BLaER1 treated with 17β-estradiol and CSF1 and Interleukin-3, amounts not matched to agents 10 nM and 100 nM (cell line): ENCODE results near the gene LCK.

ENCODE experiments used
- H3K27ac ChIP-seq, 11 experiments: shearing (Covaris generic); formaldehyde crosslinking; 2 replicates each; pipeline ENCODE4 v1.8.1; 2022
- H3K27me3 ChIP-seq, 11 experiments: shearing (Covaris generic); formaldehyde crosslinking; 2 replicates each; pipeline ENCODE4 v1.8.1; 2022
- H3K36me3 ChIP-seq, 11 experiments: shearing (Covaris generic); formaldehyde crosslinking; 2 replicates each; pipeline ENCODE4 v1.8.1; 2022
- H3K4me1 ChIP-seq, 10 experiments: shearing (Covaris generic); formaldehyde crosslinking; 2 replicates each; pipeline ENCODE4 v1.8.1; 2022
- H3K4me2 ChIP-seq, 11 experiments: shearing (Covaris generic); formaldehyde crosslinking; 2 replicates each; pipeline ENCODE4 v1.8.1; 2022
- H3K4me3 ChIP-seq, 10 experiments: shearing (Covaris generic); formaldehyde crosslinking; 2 replicates each; pipeline ENCODE4 v1.8.1; 2022
- H3K9ac ChIP-seq, 11 experiments: shearing (Covaris generic); formaldehyde crosslinking; 2 replicates each; pipeline ENCODE4 v1.8.1; 2022
- H3K9me3 ChIP-seq, 11 experiments: shearing (Covaris generic); formaldehyde crosslinking; replicated peaks in 1 of 11; 2 replicates each; pipeline ENCODE4 v1.8.1; 2022
- H4K20me1 ChIP-seq, 11 experiments: shearing (Covaris generic); formaldehyde crosslinking; 2 replicates each; pipeline ENCODE4 v1.8.1; 2022
- Cebpa-rat ChIP-seq, 11 experiments: shearing (Covaris generic); IDR thresholded peaks; 2 replicates each; pipeline ENCODE4 v1.8.1; 2022

Gene LCK

DNA sequence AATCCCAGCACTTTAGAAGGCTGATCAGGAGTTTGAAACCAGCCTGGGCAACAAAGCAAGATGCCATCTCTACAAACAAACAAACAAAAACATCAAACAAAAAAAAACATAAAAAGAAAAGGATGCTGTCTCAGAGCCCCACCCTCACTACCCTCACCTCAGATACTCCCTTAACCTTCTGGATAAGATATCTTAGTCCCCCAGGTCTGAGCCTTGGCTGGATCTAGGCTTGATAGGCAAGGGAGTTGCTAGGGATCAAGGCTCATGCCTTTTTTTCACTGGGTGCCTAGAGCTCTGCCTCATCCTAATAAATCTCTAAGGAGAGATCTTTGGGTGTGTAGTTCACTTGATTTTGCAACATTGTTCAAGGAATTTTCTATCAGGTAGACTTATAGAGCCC lies 48.3 kb downstream of the LCK start:
- H3K4me3 ChIP-seq, result no peak overlapping the region
- H3K27me3 ChIP-seq, result no peaks in the 10 kb centered on the region
- H4K20me1 ChIP-seq, result peaks cover 0 to 92% (median 60%) of the 10 kb centered on the region in 11 experiments; a peak in 18 of 22 replicates
- H3K36me3 ChIP-seq, result peaks cover 61 to 97% (median 88%) of the 10 kb centered on the region in 11 experiments
- TF ChIP-seq Cebpa-rat (IDR thresholded peaks at IDR 0.05), result no peak
- H3K9me3 ChIP-seq, result peaks cover under 1 to 15% (median 9%) of the 10 kb centered on the region in 11 experiments; a peak in 21 of 22 replicates
- peaks cover 20 to 30% (median 24%) of the 10 kb centered on the region in 10 experiments for H3K4me1 ChIP-seq
- H3K27ac ChIP-seq, result no peak overlapping the region
- no peak overlapping the region for H3K9ac ChIP-seq
- no peak overlapping the region for H3K4me2 ChIP-seq

DNA sequence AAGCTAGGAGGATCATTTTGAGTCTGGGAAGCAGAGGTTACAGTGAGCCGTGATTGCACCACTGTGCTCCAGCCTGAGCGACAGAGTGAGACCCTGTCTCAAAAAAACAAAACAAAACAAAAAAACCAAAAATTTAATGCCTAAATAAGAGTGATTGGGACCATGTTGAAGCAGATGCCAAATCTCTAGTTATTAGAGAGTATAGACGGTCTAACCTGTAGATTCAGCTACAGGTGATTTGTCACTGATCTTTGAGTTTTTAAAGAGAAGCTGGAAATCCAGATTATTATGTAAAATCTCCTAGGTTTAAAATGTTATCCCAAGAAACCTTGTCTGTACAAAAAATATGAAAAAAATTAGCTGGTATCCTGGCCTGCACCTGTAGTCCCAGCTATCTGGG lies 52.3 kb downstream of the LCK start:
- Histone ChIP-seq H3K36me3 (peaks cover 69 to 99% (median 88%) of the 10 kb centered on the region in 11 experiments), H3K27me3 (no peaks in the 10 kb centered on the region), H3K9me3 (peaks cover 14 to 29% (median 22%) of the 10 kb centered on the region in 11 experiments), H3K27ac (no peak overlapping the region), H3K4me3 (no peak overlapping the region), H3K9ac (no peak overlapping the region), H3K4me2 (no peak overlapping the region), H3K4me1 (peaks cover 0 to 19% (median 8%) of the 10 kb centered on the region in 10 experiments; a peak in 11 of 20 replicates), H4K20me1 (peaks cover 0 to 92% (median 53%) of the 10 kb centered on the region in 11 experiments; a peak in 17 of 22 replicates)
- TF ChIP-seq Cebpa-rat (IDR thresholded peaks at IDR 0.05), result no peak

DNA sequence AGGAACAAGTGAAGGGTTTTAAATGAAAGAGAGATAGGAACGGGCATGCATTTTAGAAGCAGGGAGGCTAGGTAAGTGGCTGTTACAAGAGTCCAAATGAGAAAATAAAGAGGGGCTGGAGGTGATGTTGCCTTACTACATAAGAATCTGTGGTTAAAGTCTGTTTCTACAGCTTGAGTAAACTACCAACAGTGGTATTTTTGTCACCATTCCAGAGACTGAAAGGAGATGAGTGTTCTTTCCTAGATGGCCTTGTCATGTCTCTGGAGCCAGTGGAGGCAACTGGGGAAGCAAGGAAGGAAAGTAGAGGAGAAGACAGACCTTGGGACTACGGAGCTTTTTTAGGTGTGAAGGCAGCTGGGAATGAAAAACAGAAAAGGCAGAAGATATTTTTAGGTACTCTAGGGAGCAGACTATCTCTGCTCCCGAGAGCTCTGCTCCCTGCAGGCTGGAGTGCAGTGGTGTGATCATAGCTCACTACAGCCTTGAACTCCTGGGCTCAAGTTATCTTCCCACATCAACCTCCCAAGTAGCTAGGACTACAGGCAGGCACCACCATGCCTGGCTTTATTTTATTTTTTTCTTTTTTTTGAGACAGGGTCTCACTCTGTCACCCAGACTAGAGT lies 53.0 kb downstream of the LCK start:
- Histone ChIP-seq H3K9me3 (peaks cover 14 to 29% (median 22%) of the 10 kb centered on the region in 11 experiments), H3K27me3 (no peaks in the 10 kb centered on the region), H3K4me1 (peaks cover 0 to 18% (median 8%) of the 10 kb centered on the region in 10 experiments; a peak in 8 of 20 replicates), H4K20me1 (peaks cover 0 to 90% (median 51%) of the 10 kb centered on the region in 11 experiments; a peak in 18 of 22 replicates), H3K4me3 (no peak overlapping the region), H3K27ac (no peak overlapping the region), H3K4me2 (no peak overlapping the region), H3K36me3 (peaks cover 62 to 99% (median 85%) of the 10 kb centered on the region in 11 experiments), H3K9ac (no peak overlapping the region)
- no peak for TF ChIP-seq Cebpa-rat (IDR thresholded peaks at IDR 0.05)

DNA sequence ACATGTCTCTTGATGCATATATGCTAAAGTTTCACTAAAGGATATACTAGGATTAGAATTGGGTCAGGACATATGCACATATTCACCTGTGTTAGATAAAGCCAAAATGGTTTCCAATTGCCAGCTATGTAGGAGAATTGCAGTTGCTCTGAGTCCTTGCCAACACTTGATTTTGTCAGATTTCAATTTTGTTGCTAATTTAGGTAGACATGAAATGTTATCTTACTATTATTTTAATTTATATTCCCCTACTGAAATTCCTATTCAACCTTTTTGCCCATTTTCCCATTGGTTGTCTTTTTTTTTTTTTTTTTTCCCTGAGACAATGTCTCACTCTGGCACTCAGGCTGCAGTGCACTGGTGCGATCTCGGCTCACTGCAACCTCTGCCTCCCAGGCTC lies 54.2 kb downstream of the LCK start:
- Histone ChIP-seq H3K27me3 (no peaks in the 10 kb centered on the region), H4K20me1 (peaks cover 0 to 90% (median 51%) of the 10 kb centered on the region in 11 experiments; a peak in 19 of 22 replicates), H3K4me3 (no peak overlapping the region; a peak in 1 of 20 replicates), H3K36me3 (peaks cover 69 to 99% (median 84%) of the 10 kb centered on the region in 11 experiments), H3K4me1 (peaks cover 0 to 18% (median 10%) of the 10 kb centered on the region in 10 experiments; a peak in 11 of 20 replicates), H3K9me3 (peaks cover 14 to 29% (median 22%) of the 10 kb centered on the region in 11 experiments), H3K4me2 (no peak overlapping the region), H3K9ac (no peak overlapping the region), H3K27ac (no peak overlapping the region)
- no peak for TF ChIP-seq Cebpa-rat (IDR thresholded peaks at IDR 0.05)

DNA sequence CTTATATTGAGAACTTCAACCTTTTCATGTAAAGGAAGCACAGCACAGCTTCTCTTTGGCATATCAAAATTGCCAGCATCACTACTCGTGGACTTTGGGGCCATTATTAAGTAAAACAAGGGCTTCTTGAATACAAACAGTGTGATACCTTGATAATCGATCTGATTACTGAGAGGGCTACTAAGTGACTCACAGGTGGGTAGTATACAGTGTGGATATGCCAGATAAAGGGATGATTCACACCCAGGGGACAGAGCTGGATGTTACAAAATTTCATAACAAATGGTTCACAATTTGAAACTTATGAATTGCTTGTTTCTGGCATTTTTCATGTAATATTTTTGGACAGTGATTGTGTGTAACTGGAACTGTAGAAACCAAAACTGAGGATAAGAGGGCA lies 56.3 kb downstream of the LCK start:
- H3K4me3 ChIP-seq, result no peak overlapping the region
- peaks cover 14 to 29% (median 22%) of the 10 kb centered on the region in 11 experiments for H3K9me3 ChIP-seq
- TF ChIP-seq Cebpa-rat (IDR thresholded peaks at IDR 0.05), result no peak
- no peaks in the 10 kb centered on the region for H3K27me3 ChIP-seq
- H3K9ac ChIP-seq, result no peak overlapping the region
- no peak overlapping the region for H3K4me2 ChIP-seq
- no peak overlapping the region for H3K27ac ChIP-seq
- H3K4me1 ChIP-seq, result peaks cover 0 to 38% (median 26%) of the 10 kb centered on the region in 10 experiments; a peak in 14 of 20 replicates
- H3K36me3 ChIP-seq, result peaks cover 59 to 85% (median 72%) of the 10 kb centered on the region in 11 experiments
- peaks cover 0 to 90% (median 45%) of the 10 kb centered on the region in 11 experiments; a peak in 16 of 22 replicates for H4K20me1 ChIP-seq

DNA sequence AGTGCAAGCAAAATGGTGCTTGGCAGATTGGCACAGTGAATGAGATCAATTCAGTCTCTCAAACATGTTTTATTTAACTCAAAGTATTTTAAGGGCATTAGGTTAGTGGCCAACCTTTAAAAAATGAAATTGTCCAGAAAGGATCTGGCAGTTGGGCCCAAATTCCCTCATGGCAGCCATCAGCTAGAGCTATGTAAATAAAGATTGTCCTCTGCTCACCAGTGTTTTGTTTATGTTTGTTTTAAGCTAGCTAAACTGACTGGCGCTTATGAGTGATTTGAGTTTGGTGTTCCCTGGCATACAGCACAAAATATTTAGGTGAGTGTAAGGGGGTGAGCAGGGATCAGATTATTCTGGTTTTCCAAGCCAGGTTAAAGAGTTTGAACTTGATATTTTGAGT lies 58.9 kb downstream of the LCK start:
- no peak overlapping the region for H3K9ac ChIP-seq
- no peak overlapping the region for H3K27ac ChIP-seq
- H3K9me3 ChIP-seq, result peaks cover 4 to 9% (median 7%) of the 10 kb centered on the region in 11 experiments; a peak in 19 of 22 replicates

DNA sequence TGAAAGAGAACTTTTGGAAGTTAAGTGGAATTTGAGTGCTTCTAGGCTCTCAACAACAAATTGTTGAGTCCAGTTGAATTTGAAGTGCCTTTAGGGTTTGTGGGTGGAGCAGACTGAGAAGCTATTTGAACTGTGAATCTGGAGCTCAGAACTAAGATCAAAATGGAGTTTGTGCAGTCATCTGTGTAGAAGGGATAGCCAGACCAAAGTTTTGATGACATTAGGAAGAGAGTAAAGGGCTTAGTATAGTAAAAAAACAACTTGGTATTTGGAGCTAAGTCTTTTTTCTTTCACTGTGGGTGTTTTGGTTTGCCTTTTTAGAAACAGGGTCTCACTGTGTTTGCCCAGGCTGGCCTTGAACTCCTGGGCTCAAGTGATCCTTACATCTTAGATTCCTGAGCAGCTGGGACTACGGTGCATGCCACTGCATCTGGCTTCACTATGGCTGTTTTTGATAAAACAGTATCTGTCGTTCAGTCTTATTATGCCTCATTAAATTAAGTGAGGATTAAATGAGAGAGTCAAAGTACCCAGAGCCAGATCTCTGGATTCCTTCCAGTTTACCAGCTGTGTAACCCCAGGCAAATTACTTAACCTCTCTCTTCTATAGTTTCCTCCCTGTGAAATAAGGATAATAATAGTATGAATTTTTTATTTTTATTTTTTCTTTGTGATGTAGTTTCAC lies 60.8 kb downstream of the LCK start:
- Histone ChIP-seq H3K9ac (no peak overlapping the region), H3K4me1 (peaks cover 13 to 61% (median 51%) of the 10 kb centered on the region in 10 experiments), H3K27me3 (no peaks in the 10 kb centered on the region), H3K27ac (no peak overlapping the region), H3K36me3 (peaks cover 26 to 59% (median 48%) of the 10 kb centered on the region in 11 experiments), H3K4me2 (peak overlapping the region in 3 of 11 experiments; percentile 5 to 11 (median 6); a peak in 3 of 22 replicates), H3K4me3 (no peak overlapping the region), H4K20me1 (peaks cover 3 to 77% (median 56%) of the 10 kb centered on the region in 11 experiments; a peak in 19 of 22 replicates), H3K9me3 (no peaks in the 10 kb centered on the region)
- TF ChIP-seq Cebpa-rat (IDR thresholded peaks at IDR 0.05), result no peak

More for the DNA sequence above, 58.9 kb downstream of the LCK start:
- H4K20me1 ChIP-seq, result peaks cover 0 to 90% (median 58%) of the 10 kb centered on the region in 11 experiments; a peak in 17 of 22 replicates
- no peaks in the 10 kb centered on the region for H3K27me3 ChIP-seq
- TF ChIP-seq Cebpa-rat (IDR thresholded peaks at IDR 0.05), result no peak
- H3K4me3 ChIP-seq, result no peak overlapping the region
- H3K4me2 ChIP-seq, result 0 out of 22 replicates have a peak overlapping the region, but pooled peaks of 1 of the 11 experiments have one; percentile 5
- peaks cover 0 to 44% (median 32%) of the 10 kb centered on the region in 10 experiments; a peak in 16 of 20 replicates for H3K4me1 ChIP-seq
- H3K36me3 ChIP-seq, result peaks cover 41 to 74% (median 63%) of the 10 kb centered on the region in 11 experiments

DNA sequence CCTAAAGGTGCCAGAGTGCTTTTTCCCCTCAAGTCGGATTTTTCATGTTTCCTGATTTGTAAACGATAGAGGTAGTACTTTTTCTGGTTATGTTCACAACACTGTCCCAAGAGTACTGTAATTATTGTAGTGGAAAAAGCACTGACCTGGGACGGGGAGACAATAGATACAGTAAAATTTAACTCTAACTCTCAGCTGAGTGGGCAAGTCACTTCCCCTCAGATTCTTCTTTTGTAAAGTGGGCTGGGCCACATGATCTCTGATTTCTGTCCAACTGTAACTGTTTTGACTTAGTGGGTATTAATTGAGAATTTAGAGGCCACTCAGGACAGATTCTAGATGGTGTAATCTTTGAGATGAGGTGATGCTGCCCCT lies 65.8 kb downstream of the LCK start:
- H3K4me2 ChIP-seq, result peak overlapping the region; percentile 26 to 87 (median 64)
- H3K4me3 ChIP-seq, result no peak overlapping the region
- peaks cover 4 to 58% (median 44%) of the 10 kb centered on the region in 11 experiments; a peak in 18 of 22 replicates for H4K20me1 ChIP-seq
- H3K36me3 ChIP-seq, result peaks cover 41 to 71% (median 62%) of the 10 kb centered on the region in 11 experiments; a peak in 21 of 22 replicates
- no peaks in the 10 kb centered on the region for H3K27me3 ChIP-seq
- peak overlapping the region in 4 of 11 experiments; percentile 12 to 47 (median 36); a peak in 5 of 22 replicates for H3K27ac ChIP-seq
- no peaks in the 10 kb centered on the region for H3K9me3 ChIP-seq
- peak overlapping the region in 4 of 11 experiments; percentile 8 to 41 (median 23); a peak in 4 of 22 replicates for H3K9ac ChIP-seq
- TF ChIP-seq Cebpa-rat (IDR thresholded peaks at IDR 0.05), result no peak
- H3K4me1 ChIP-seq, result peaks cover 34 to 75% (median 70%) of the 10 kb centered on the region in 10 experiments
